Cortex of kidney (tissue), 1 donor: ENCODE results near the gene TRAF3IP1.
"Not testable (repeated sequence)": the region's sequence is repeated elsewhere in the genome, so short reads cannot be mapped to it uniquely, and the experiment has no call there.

Experiments
- DNase-seq: peaks from one replicate; lab custom pipeline; 2025; lab: John Stamatoyannopoulos, UW

TRAF3IP1 gene

GRCh38 chr2:238427435-238428162, 107.3 kb downstream of the TRAF3IP1 start:
- DNase-seq = no peak

- no peak for DNase-seq
These were observed 108.5 kb downstream of the TRAF3IP1 start for GRCh38 chr2:238428866-238429265.

- no peak for DNase-seq
These were observed 110.5 kb downstream of the TRAF3IP1 start for GRCh38 chr2:238430781-238431180.

- DNase-seq = no peak
These were observed 111.1 kb downstream of the TRAF3IP1 start for GRCh38 chr2:238431456-238431855.

- DNase-seq = no peak
These were observed 113.1 kb downstream of the TRAF3IP1 start for GRCh38 chr2:238433300-238433915.

DNA sequence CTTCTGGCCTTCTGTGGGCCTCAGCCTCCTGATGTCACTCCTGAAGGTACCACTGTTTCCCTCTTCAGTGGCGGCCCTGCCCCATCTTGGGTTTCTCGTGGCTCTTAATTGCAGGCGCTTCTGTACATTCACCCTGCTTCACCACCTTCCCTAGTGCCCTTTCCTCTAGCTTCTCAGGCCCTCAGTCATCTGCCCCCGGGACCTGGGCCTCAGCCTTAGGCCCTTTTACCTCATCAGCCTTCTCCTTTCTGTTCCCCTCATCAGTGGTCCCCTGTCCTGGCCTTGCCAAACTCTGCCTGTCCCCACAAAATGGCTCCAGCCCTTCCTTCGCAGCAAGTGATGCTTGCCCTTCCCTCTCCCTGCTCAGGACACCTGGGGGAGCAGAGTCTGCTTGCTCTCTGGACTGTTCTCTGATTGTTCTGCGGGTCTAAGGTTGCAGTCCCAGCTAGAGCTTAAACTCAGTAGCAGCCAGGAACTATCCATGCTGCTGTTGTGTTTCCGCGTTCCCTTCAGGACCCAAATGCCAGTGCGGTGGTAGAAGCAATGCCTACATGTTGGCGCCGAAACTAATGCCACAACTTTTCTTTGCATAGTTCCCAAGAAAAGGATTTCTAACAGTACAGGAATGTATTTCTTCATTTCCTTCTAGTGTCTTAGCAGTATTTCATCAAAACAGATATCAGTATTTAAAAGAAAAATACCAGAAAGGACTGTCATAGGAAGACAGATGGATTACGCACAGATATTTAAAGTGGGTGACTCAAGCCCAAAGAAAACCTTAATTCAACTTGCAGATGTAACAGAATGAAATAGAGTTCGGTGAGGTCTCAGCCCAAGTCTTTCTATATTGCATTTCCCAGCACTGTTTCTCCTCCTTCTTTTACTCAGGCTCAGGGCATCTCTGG, 113.9 kb downstream of the TRAF3IP1 start:
- DNase-seq = no peak

GRCh38 chr2:238434846-238435751, 114.8 kb downstream of the TRAF3IP1 start:
- DNase-seq = no peak

GRCh38 chr2:238435752-238436096, 115.4 kb downstream of the TRAF3IP1 start:
- no peak for DNase-seq

DNA sequence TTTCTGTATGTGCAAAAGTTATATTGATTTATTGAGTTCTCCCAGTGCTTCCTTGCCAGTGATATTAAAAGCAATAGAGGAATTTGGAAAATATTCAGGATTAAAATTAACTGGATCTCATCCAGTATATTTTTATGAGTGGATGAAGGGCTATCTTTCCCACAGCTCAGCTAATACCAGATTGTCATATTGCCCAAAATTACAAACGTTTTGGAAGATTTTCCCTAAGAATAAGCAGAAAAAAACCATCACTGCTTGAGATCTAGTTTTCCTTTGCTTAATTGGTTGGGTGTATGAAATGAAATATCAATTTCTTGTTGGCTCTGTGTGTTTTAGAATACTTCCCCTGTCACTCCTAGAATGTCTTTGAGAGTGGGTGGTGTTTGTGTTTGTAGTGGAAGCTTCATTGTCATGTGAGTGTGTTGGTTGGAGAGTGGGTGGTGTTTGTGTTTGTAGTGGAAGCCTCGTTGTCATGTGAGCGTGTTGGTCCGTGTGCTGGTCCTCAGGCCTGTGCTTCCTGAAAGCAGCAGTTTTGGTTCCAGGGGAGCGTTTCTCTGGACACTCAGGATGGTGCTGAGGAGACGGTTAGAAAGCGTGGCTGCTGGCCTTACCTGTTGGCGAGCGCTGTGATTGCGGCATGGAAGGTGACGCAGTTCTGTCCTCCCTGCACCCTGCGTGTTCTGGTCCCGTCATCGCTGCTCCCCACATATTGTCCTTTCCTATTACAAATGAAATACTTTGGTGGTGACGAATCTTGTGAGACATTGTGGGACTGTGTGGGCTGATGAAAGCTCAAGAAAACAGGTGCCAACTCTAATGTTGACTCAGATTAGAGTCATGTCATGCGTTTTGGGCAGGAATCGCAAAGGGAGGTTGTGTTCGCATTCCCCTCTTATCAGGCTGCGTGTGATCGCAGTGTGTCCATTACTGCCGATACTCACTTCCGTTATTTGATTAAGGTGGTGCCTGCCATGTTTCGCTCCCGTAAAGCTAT, 118.8 kb downstream of the TRAF3IP1 start:
- DNase-seq = no peak

DNA sequence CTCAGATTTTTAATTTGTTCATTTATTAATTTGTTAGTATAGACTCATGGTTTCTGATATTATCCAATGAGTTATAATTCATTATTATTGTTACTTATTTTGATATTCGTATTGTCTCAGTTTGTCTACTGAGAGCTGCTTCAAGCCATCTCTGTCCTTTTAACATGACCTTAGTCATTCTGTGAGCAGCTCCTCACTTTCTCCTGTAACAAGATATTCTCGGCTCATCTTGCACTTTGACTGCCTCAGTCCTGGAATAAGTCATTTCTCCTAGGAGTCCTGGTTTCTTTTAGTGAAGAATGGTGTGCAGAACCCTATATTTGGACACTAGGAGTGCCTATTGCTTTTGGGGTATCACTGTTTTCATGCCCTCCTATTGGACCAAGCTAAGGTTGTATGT, 119.6 kb downstream of the TRAF3IP1 start:
- no peak for DNase-seq

- no peak for DNase-seq
These were observed 120.0 kb downstream of the TRAF3IP1 start for GRCh38 chr2:238440331-238440730.

DNA sequence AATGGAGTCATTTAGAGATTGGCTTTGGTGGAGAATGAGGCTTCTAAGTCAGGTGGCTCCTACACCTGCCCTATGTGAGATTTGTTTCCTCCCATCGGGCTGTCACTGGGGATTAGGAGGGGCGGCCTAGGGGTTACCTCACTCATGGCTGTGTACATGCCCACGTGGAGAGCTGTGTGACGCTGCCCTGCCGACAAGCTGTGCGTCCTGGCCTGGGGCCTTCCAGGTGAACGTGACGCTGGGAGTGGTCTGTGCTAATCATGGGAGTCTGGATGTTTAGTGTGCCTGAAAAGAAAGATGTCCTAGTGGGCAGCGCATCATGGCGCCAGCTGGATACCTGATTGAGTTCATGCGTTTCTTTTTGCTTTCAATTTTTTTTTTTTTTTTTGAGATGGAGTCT, 120.4 kb downstream of the TRAF3IP1 start:
- no peak for DNase-seq

DNA sequence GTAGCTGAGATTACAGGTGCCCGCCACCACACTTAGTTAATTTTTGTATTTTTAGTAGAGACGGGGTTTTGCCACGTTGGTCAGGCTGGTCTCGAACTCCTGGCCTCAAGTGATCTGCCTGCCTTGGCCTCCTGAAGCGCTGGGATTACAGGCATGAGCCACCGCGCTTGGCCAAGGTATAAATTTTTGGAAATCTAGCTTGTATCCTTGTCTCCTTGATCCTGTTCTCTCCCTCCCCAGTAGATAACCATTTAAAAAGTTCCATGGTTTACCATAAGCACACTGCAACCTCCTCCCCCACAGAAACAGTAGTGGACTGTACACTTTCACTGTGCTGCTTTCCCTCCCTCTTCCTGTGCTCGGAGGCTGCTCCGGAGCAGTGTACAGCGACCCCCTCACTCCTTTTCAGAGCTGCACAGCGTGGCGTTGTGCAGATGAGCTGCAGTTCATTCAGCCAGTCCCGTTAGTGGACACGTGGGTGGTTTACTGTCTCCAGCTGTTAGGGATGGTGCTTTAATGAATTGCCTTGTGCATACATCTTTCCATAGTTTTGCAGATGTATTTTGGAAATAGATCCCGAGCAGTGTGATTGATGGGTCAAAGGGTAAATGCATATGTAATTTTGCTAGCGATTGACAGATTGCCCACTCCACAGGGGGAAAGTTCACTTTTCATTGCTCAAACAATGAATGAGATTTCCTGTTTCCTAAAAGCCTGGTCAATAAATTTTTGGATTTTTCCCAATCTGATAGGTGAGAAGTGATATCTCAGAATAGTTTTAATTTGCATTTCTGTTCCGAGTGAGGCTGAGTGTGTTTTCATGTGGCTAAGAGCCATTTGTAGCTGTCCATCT, 121.2 kb downstream of the TRAF3IP1 start:
- no peak for DNase-seq

DNA sequence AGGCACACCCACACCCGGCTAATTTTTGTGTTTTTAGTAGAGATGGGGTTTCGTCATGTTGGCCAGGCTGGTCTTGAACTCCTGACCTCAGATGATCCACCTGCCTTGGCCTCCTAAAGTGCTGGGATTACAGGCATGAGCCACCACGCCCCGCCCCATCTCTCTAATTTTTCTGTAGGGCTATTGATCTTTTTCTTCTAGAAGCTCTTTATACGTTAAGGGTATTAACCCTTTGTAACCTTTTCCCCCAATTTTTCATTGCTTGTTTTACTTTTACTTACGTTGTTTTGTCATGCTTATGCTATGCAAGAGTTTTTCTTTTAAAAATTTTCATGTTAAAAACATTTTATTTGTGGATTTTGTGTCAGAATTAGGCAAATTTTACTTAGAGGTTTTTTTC, 121.9 kb downstream of the TRAF3IP1 start:
- not testable (repeated sequence) for DNase-seq

DNA sequence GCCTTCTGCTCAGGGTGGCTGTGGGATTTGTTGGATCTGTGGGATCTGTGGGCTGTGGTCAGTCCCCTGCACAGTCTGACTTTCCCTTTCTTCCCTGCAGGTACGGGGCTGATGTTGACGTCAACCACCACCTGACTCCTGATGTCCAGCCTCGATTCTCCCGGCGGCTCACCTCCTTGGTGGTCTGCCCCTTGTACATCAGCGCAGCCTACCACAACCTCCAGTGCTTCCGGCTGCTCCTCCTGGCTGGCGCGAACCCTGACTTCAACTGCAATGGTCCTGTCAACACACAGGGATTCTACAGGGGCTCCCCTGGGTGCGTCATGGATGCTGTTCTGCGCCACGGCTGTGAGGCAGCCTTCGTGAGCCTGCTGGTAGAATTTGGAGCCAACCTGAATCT, 123.9 kb downstream of the TRAF3IP1 start:
- DNase-seq = no peak

GRCh38 chr2:238445409-238446190, 125.3 kb downstream of the TRAF3IP1 start:
- no peak for DNase-seq

DNA sequence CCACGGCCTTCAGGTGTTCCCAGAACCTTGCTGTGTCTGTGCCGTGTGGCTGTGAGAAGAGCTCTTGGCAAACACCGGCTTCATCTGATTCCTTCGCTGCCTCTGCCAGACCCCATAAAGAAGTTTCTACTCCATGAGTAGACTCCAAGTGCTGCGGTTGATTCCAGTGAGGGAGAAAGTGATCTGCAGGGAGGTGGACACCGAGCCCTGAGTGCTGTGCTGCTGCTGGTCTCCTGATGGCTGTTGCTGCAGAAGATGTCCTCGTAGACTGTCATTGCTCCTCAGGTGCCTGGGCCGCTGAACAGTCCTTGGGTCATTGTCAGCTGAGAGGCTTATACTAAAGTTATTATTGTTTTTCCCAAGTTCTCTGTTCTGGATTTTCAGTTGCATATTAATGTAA, 126.1 kb downstream of the TRAF3IP1 start:
- no peak for DNase-seq

DNA sequence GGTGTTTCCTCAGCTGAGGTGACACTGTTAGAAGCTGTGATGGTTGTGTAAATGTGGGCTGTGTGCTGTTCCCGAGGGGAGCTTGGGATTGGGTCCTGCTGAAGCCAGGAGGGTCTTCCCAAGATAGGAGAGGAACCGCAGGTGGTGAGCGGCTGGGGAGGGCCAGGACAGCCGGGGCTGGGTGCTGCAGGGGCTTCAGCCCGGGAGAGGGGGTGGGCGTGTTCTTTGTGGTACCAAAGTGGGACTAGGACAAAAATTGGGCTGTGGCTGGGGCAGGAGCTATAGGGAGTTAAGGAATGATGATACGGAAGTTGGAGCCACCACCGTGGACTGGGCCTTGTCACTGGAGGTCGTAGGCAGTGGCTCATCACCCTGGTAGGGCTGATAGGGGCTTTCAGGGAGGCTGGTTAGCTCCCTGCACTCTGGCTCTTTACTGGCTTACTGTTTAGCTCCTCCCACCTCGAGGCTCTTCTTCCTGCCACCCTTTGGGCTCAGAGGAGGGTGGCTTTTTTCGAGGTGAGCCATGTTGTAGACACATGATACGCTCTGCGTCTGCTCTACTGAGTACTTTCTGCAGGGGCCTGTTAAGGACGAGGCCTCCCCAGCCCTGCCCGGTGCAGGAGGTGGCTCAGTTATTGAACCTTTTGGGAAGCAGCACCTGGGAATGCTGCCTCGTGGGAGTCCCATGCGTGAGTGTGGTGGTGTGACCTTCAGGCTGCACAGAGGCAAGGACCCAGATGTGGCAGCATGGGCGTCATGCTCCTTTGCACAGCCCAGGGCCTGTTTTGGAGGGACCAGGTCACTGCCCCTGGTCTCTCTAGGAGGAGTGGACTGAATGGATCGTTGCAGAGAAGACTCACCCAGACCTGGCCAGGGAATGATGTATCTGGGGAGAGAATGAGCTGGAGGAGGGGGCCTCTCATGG, 128.0 kb downstream of the TRAF3IP1 start:
- no peak for DNase-seq
